Common myeloid progenitor, CD34-positive (primary cell): ENCODE measurements around the gene ZSCAN4. TPM values are rescaled to one million over a fixed set of nuclear protein-coding genes. Genes with fewer than 3 reads are reported as not detected.

Source experiments
- CTCF ChIA-PET: fragments of 350-600 bp; sonication (Branson Sonifier 250); formaldehyde crosslinking; loops from one replicate; lab custom pipeline; 2021; ENCODE audit warnings: antibody characterized with exemption; lab: Charles Lee
- POLR2A ChIA-PET: fragments of 350-600 bp; sonication (Branson Sonifier 250); formaldehyde crosslinking; loops from one replicate; lab custom pipeline; 2021; ENCODE audit warnings: antibody characterized with exemption; lab: Charles Lee
- DNase-seq, 3 donors: peaks; one replicate each; pipeline versions ENCODE4 v3.0.0 to v3.0.0-alpha.2; 2013
- H3K27ac ChIP-seq, 2 experiments: 1 replicate in 1 of 2; 2 replicates in 1 of 2; pipeline ENCODE4 v1.7.0; 2013; ENCODE audit warnings: inconsistent platforms in 2 of 2, low read length in 2 of 2, mild to moderate bottlenecking in 2 of 2, low read depth in 1 of 2, moderate library complexity in 1 of 2; ENCODE audit not compliant: severe bottlenecking in 2 of 2, insufficient read depth in 1 of 2, poor library complexity in 1 of 2
- H3K27me3 ChIP-seq, 5 experiments: replicated peaks in 2 of 5; 1 replicate in 3 of 5; 2 replicates in 2 of 5; pipeline versions ENCODE4 v1.6.1 to v1.7.0; 2013; ENCODE audit warnings: low read length in 4 of 5, mild to moderate bottlenecking in 2 of 5, moderate library complexity in 2 of 5, inconsistent platforms in 1 of 5; ENCODE audit not compliant: insufficient read depth in 5 of 5, control insufficient read depth in 4 of 5
- H3K36me3 ChIP-seq, 4 experiments: 1 replicate in 2 of 4; 2 replicates in 2 of 4; pipeline versions ENCODE4 v1.6.1 to v1.7.0; 2013; ENCODE audit warnings: low read length in 3 of 4, control low read depth in 1 of 4, mild to moderate bottlenecking in 1 of 4; ENCODE audit not compliant: control insufficient read depth in 4 of 4, insufficient read depth in 4 of 4
- H3K4me1 ChIP-seq, 4 experiments: 1 replicate in 3 of 4; 2 replicates in 1 of 4; pipeline versions ENCODE4 v1.6.1 to v1.7.1; 2013; ENCODE audit warnings: low read length in 3 of 4, mild to moderate bottlenecking in 3 of 4, control low read depth in 1 of 4, inconsistent platforms in 1 of 4, moderate library complexity in 1 of 4; ENCODE audit not compliant: control insufficient read depth in 4 of 4, insufficient read depth in 4 of 4; ENCODE audit errors: control extremely low read depth in 1 of 4
- H3K4me3 ChIP-seq, 7 experiments: 1 replicate in 4 of 7; 2 replicates in 3 of 7; pipeline versions ENCODE4 v1.5.1 to v1.7.0; 2013; ENCODE audit warnings: mild to moderate bottlenecking in 7 of 7, low read length in 6 of 7, moderate library complexity in 6 of 7, inconsistent platforms in 2 of 7, low read depth in 2 of 7, control low read depth in 1 of 7; ENCODE audit not compliant: insufficient read depth in 4 of 7, control insufficient read depth in 1 of 7; ENCODE audit errors: extremely low read depth in 1 of 7
- H3K9me3 ChIP-seq, 5 experiments: 1 replicate in 4 of 5; 2 replicates in 1 of 5; pipeline versions ENCODE4 v1.6.1 to v1.7.1; 2013; ENCODE audit warnings: low read length in 4 of 5, mild to moderate bottlenecking in 2 of 5, inconsistent platforms in 1 of 5, low read depth in 1 of 5, moderate library complexity in 1 of 5; ENCODE audit not compliant: control insufficient read depth in 4 of 5, insufficient read depth in 2 of 5; ENCODE audit errors: control extremely low read depth in 1 of 5
- WGBS: methylation state at CpG from one replicate; pipeline ENCODE4 v1.1.5; 2013; ENCODE audit not compliant: insufficient coverage; 5-methylcytosine and 5-hydroxymethylcytosine counted together
- polyA plus RNA-seq: library from polyadenylated mRNA; unstranded; fragments of 120-200 nt; gene quantifications from one replicate; pipeline ENCODE4 v1.2.1, GENCODE V29; 2013

The ZSCAN4 gene, protein sequence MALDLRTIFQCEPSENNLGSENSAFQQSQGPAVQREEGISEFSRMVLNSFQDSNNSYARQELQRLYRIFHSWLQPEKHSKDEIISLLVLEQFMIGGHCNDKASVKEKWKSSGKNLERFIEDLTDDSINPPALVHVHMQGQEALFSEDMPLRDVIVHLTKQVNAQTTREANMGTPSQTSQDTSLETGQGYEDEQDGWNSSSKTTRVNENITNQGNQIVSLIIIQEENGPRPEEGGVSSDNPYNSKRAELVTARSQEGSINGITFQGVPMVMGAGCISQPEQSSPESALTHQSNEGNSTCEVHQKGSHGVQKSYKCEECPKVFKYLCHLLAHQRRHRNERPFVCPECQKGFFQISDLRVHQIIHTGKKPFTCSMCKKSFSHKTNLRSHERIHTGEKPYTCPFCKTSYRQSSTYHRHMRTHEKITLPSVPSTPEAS
- 0.03 TPM for polyA plus RNA-seq

- no peaks in the 10 kb centered on the region for H3K9me3 ChIP-seq
- no peak within 1 kb of the TSS for H3K27ac ChIP-seq
- 100% methylated on average over 1 of the region's 2 CpGs for WGBS
Observed at GRCh38 chr19:57668635-57669034, at the start of gene ZSCAN4. Gene ZSCAN4, plus strand, starts transcription at chr19:57668935. Its CDS starts 7,211 bp downstream, at chr19:57676146.

GRCh38 chr19:57620673-57621348 lies 47.9 kb upstream of the ZSCAN4 start:
- WGBS, result 98% methylated on average over 4 of the region's 10 CpGs
- Histone ChIP-seq H3K4me1 (no peaks in the 10 kb centered on the region), H3K27ac (no peak overlapping the region), H3K4me3 (peak overlapping the region in 2 of 7 experiments; percentile 2 to 11), H3K27me3 (no peaks in the 10 kb centered on the region), H3K36me3 (peaks cover 65 to 92% (median 84%) of the 10 kb centered on the region in 4 experiments), H3K9me3 (peaks cover 31 to 98% (median 84%) of the 10 kb centered on the region in 5 experiments)
- POLR2A ChIA-PET, result no interaction called here
- CTCF ChIA-PET, result interaction anchor here (0.5 kb wide), 1 partner anchor 43 kb away, joined by 4 read pairs; no protein-coding TSS in a partner anchor
- peak in 2 of 3 donors; percentile 35 to 62 for DNase-seq

More at GRCh38 chr19:57668635-57669034, at the start of gene ZSCAN4:
- H3K36me3 ChIP-seq, result no peaks in the 10 kb centered on the region
- H3K27me3 ChIP-seq, result peaks cover 2 to 26% (median 6%) of the 10 kb centered on the region in 5 experiments
- POLR2A ChIA-PET, result no interaction called here
- peaks cover 0 to 13% (median 10%) of the 10 kb centered on the region in 4 experiments for H3K4me1 ChIP-seq
- no peak within 1 kb of the TSS for H3K4me3 ChIP-seq
- no peak for DNase-seq
- CTCF ChIA-PET, result no interaction called here

DNA sequence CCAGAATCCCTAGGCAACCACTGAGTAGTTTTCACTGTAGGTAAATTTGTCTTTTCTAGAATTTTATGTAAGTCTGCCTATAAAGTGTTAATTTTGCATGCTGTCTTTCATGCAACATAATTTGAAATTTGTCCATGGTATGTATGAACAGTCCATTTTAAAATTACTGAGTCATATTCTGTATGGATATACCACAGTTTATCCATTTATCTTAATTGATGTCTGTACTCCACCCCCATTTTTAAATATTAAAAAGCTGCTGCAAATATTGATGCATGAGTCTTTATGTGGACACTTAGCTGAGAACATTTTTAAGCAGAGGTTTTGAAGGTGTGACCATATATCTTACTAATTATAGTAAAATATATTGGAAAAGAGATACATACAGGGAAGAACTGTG lies 45.6 kb upstream of the ZSCAN4 start:
- ChIA-PET CTCF (no interaction called here), POLR2A (interaction anchor here (0.6 kb wide), 1 partner anchor 127 kb away, joined by 4 read pairs; no protein-coding TSS in a partner anchor)
- H3K27ac ChIP-seq, result no peak overlapping the region
- H3K36me3 ChIP-seq, result peaks cover 47 to 70% (median 63%) of the 10 kb centered on the region in 4 experiments
- H3K27me3 ChIP-seq, result no peaks in the 10 kb centered on the region
- H3K4me3 ChIP-seq, result peak overlapping the region in 1 of 7 experiments; percentile 29
- H3K9me3 ChIP-seq, result peaks cover 27 to 88% (median 69%) of the 10 kb centered on the region in 5 experiments
- no peaks in the 10 kb centered on the region for H3K4me1 ChIP-seq
- DNase-seq, result no peak

- H3K27me3 ChIP-seq, result no peaks in the 10 kb centered on the region
- H3K9me3 ChIP-seq, result peaks cover 3 to 23% (median 11%) of the 10 kb centered on the region in 5 experiments
- 1% methylated on average over 48 of the region's 59 CpGs for WGBS
- DNase-seq, result peak; percentile 92 to 97 (median 96)
- ChIA-PET CTCF (interaction anchor here (1.1 kb wide), 2 partner anchors 14 to 21 kb away, joined by 3 read pairs; no protein-coding TSS in a partner anchor), POLR2A (interaction anchor here (0.7 to 1.0 kb wide), 2 partner anchors 19 to 288 kb away, joined by 3 to 7 read pairs; partner anchors contain the start of gene ZNF134)
- peaks cover 16 to 38% (median 18%) of the 10 kb centered on the region in 4 experiments for H3K36me3 ChIP-seq
- peaks cover 0 to 12% (median 10%) of the 10 kb centered on the region in 4 experiments for H3K4me1 ChIP-seq
- peak within 1 kb of the TSS; percentile 54 to 65 for H3K27ac ChIP-seq
- H3K4me3 ChIP-seq, result peak within 1 kb of the TSS; percentile 88 to 99 (median 95)
Observed at GRCh38 chr19:57632987-57633831, 35.5 kb upstream of the ZSCAN4 start, which contains the start of gene ZNF211. Gene ZNF211, plus strand, starts transcription at chr19:57633168. Its CDS starts 179 bp downstream, at chr19:57633347.

DNA sequence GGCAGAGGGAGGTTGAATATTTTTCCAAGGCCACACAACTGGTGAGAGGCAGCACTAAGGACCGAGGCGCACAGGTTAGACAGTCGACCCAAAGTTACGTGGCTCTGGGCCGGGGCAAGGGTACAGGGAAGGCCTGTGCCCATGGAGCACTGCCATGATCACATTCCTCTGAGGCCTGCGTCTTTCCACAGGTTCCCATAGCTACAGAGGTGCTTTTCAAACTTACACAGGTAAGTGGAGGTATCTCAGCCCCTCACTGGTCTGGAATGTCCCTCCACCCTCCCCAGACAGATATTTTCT lies 35.0 kb upstream of the ZSCAN4 start:
- H3K36me3 ChIP-seq, result peaks cover 16 to 44% (median 18%) of the 10 kb centered on the region in 4 experiments
- H3K4me1 ChIP-seq, result peaks cover 0 to 12% (median 10%) of the 10 kb centered on the region in 4 experiments
- POLR2A ChIA-PET, result no interaction called here
- CTCF ChIA-PET, result no interaction called here
- H3K27ac ChIP-seq, result no peak overlapping the region
- H3K27me3 ChIP-seq, result no peaks in the 10 kb centered on the region
- peaks cover 3 to 28% (median 10%) of the 10 kb centered on the region in 5 experiments for H3K9me3 ChIP-seq
- DNase-seq, result no peak
- WGBS, result 78% methylated on average over 6 of the region's 6 CpGs
- H3K4me3 ChIP-seq, result peak overlapping the region; percentile 88 to 99 (median 95)

DNA sequence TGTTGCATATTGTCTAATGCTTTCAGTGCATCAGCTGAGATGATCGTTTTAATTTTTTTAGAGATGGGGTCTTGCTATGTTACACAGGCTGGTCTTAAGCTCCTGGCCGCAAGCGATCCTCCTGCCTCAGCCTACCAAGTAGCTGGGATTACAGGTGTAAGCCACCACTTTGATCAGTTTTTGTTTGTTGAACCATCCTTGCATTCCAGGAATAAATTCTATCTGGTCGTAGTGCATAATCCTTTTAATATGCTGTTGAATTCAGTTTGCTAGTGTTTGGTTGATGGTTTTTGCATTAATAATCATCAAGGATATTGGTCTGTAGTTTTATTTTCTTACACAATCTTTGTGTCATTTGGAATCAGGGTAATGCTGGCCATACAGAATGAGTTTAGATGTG lies 31.4 kb upstream of the ZSCAN4 start:
- Histone ChIP-seq H3K27ac (no peak overlapping the region), H3K36me3 (peaks cover 42 to 79% (median 50%) of the 10 kb centered on the region in 4 experiments), H3K4me1 (peaks cover 0 to 12% (median 10%) of the 10 kb centered on the region in 4 experiments), H3K4me3 (no peak overlapping the region), H3K27me3 (no peaks in the 10 kb centered on the region), H3K9me3 (peaks cover 24 to 59% (median 36%) of the 10 kb centered on the region in 5 experiments)
- ChIA-PET CTCF (interaction anchor here (0.6 to 1.0 kb wide), 2 partner anchors 21 to 85 kb away, joined by 3 read pairs; no protein-coding TSS in a partner anchor), POLR2A (no interaction called here)
- DNase-seq, result no peak
- 100% methylated on average over 4 of the region's 4 CpGs for WGBS
